ENCODE measurements around the gene ARHGAP36.

Gene ARHGAP36

GRCh38 chrX:131058136-131058868, at the start of gene ARHGAP36:
TSS of gene ARHGAP36 (plus strand) at chrX:131058346. CDS start at chrX:131081666, 23,320 bp downstream.
- Mint-ChIP-seq H3K36me3 (ENCODE audit: low read depth) (no peaks in the 10 kb centered on the region), H3K9me3 (no peaks in the 10 kb centered on the region), H3K4me1 (ENCODE audit: low read depth) (no peaks in the 10 kb centered on the region), H3K27ac (no peak within 1 kb of the TSS), H3K4me3 (no peak within 1 kb of the TSS), H3K27me3 (peaks cover 27% of the 10 kb centered on the region)

- Mint-ChIP-seq H3K9me3 (no peaks in the 10 kb centered on the region), H3K4me1 (ENCODE audit: low read depth) (no peaks in the 10 kb centered on the region), H3K36me3 (ENCODE audit: low read depth) (no peaks in the 10 kb centered on the region), H3K27me3 (peaks cover 8% of the 10 kb centered on the region), H3K4me3 (no peak overlapping the region), H3K27ac (no peak overlapping the region)
Observed at GRCh38 chrX:131010186-131010585, 48.0 kb upstream of the ARHGAP36 start.

GRCh38 chrX:131025336-131025735, 32.8 kb upstream of the ARHGAP36 start:
- peaks cover 21% of the 10 kb centered on the region for H3K27me3 Mint-ChIP-seq
- no peak overlapping the region for H3K4me3 Mint-ChIP-seq
- no peaks in the 10 kb centered on the region for H3K36me3 Mint-ChIP-seq (ENCODE audit: low read depth)
- H3K4me1 Mint-ChIP-seq (ENCODE audit: low read depth): no peaks in the 10 kb centered on the region
- no peak overlapping the region for H3K27ac Mint-ChIP-seq
- peaks cover 5% of the 10 kb centered on the region for H3K9me3 Mint-ChIP-seq

- Mint-ChIP-seq H3K4me3 (no peak overlapping the region), H3K27ac (no peak overlapping the region), H3K4me1 (ENCODE audit: low read depth) (no peaks in the 10 kb centered on the region), H3K9me3 (no peaks in the 10 kb centered on the region), H3K36me3 (ENCODE audit: low read depth) (no peaks in the 10 kb centered on the region), H3K27me3 (peaks cover 5% of the 10 kb centered on the region)
Observed at GRCh38 chrX:131032354-131033230, 25.6 kb upstream of the ARHGAP36 start.

- peaks cover 6% of the 10 kb centered on the region for H3K27me3 Mint-ChIP-seq
- H3K9me3 Mint-ChIP-seq: no peaks in the 10 kb centered on the region
- H3K36me3 Mint-ChIP-seq (ENCODE audit: low read depth): no peaks in the 10 kb centered on the region
- no peaks in the 10 kb centered on the region for H3K4me1 Mint-ChIP-seq (ENCODE audit: low read depth)
- H3K4me3 Mint-ChIP-seq: no peak overlapping the region
- no peak overlapping the region for H3K27ac Mint-ChIP-seq
Observed at GRCh38 chrX:131034063-131034462, 24.1 kb upstream of the ARHGAP36 start.

GRCh38 chrX:131040781-131041180, 17.4 kb upstream of the ARHGAP36 start:
- H3K4me1 Mint-ChIP-seq (ENCODE audit: low read depth): no peaks in the 10 kb centered on the region
- H3K9me3 Mint-ChIP-seq: no peaks in the 10 kb centered on the region
- H3K27me3 Mint-ChIP-seq: peaks cover 7% of the 10 kb centered on the region
- H3K36me3 Mint-ChIP-seq (ENCODE audit: low read depth): no peaks in the 10 kb centered on the region
- no peak overlapping the region for H3K4me3 Mint-ChIP-seq
- H3K27ac Mint-ChIP-seq: no peak overlapping the region

GRCh38 chrX:131041667-131042066, 16.5 kb upstream of the ARHGAP36 start:
- Mint-ChIP-seq H3K9me3 (no peaks in the 10 kb centered on the region), H3K4me3 (no peak overlapping the region), H3K36me3 (ENCODE audit: low read depth) (no peaks in the 10 kb centered on the region), H3K27ac (no peak overlapping the region), H3K4me1 (ENCODE audit: low read depth) (no peaks in the 10 kb centered on the region), H3K27me3 (peaks cover 13% of the 10 kb centered on the region)

- Mint-ChIP-seq H3K27me3 (peaks cover 10% of the 10 kb centered on the region), H3K36me3 (ENCODE audit: low read depth) (no peaks in the 10 kb centered on the region), H3K9me3 (no peaks in the 10 kb centered on the region), H3K4me1 (ENCODE audit: low read depth) (no peaks in the 10 kb centered on the region), H3K4me3 (no peak overlapping the region), H3K27ac (no peak overlapping the region)
Observed at GRCh38 chrX:131045726-131046125, 12.4 kb upstream of the ARHGAP36 start.

- Mint-ChIP-seq H3K9me3 (no peaks in the 10 kb centered on the region), H3K36me3 (ENCODE audit: low read depth) (no peaks in the 10 kb centered on the region), H3K4me3 (no peak overlapping the region), H3K27me3 (peaks cover 10% of the 10 kb centered on the region), H3K27ac (no peak overlapping the region), H3K4me1 (ENCODE audit: low read depth) (no peaks in the 10 kb centered on the region)
Observed at GRCh38 chrX:131046596-131046995, 11.6 kb upstream of the ARHGAP36 start.

- Mint-ChIP-seq H3K27ac (no peak overlapping the region), H3K27me3 (peaks cover 10% of the 10 kb centered on the region), H3K4me3 (no peak overlapping the region), H3K4me1 (ENCODE audit: low read depth) (no peaks in the 10 kb centered on the region), H3K36me3 (ENCODE audit: low read depth) (no peaks in the 10 kb centered on the region), H3K9me3 (no peaks in the 10 kb centered on the region)
Observed at GRCh38 chrX:131047180-131047579, 11.0 kb upstream of the ARHGAP36 start.

- Mint-ChIP-seq H3K4me1 (ENCODE audit: low read depth) (no peaks in the 10 kb centered on the region), H3K27ac (no peak overlapping the region), H3K27me3 (peaks cover 4% of the 10 kb centered on the region), H3K4me3 (no peak overlapping the region), H3K9me3 (no peaks in the 10 kb centered on the region), H3K36me3 (ENCODE audit: low read depth) (no peaks in the 10 kb centered on the region)
Observed at GRCh38 chrX:131053076-131053475, 5.1 kb upstream of the ARHGAP36 start.

- Mint-ChIP-seq H3K27me3 (peaks cover 19% of the 10 kb centered on the region), H3K27ac (no peak overlapping the region), H3K36me3 (ENCODE audit: low read depth) (no peaks in the 10 kb centered on the region), H3K4me1 (ENCODE audit: low read depth) (no peaks in the 10 kb centered on the region), H3K4me3 (no peak overlapping the region), H3K9me3 (no peaks in the 10 kb centered on the region)
Observed at GRCh38 chrX:131054906-131055305, 3.2 kb upstream of the ARHGAP36 start.

GRCh38 chrX:131057706-131058105, 440 bp upstream of the ARHGAP36 start:
- Mint-ChIP-seq H3K27ac (no peak overlapping the region), H3K4me1 (ENCODE audit: low read depth) (no peaks in the 10 kb centered on the region), H3K36me3 (ENCODE audit: low read depth) (no peaks in the 10 kb centered on the region), H3K27me3 (peaks cover 27% of the 10 kb centered on the region), H3K4me3 (no peak overlapping the region), H3K9me3 (no peaks in the 10 kb centered on the region)

- Mint-ChIP-seq H3K9me3 (no peaks in the 10 kb centered on the region), H3K27ac (no peak overlapping the region), H3K36me3 (ENCODE audit: low read depth) (no peaks in the 10 kb centered on the region), H3K4me1 (ENCODE audit: low read depth) (no peaks in the 10 kb centered on the region), H3K4me3 (no peak overlapping the region), H3K27me3 (peaks cover 32% of the 10 kb centered on the region)
Observed at GRCh38 chrX:131059246-131059645, 1.1 kb downstream of the ARHGAP36 start.

- H3K4me1 Mint-ChIP-seq (ENCODE audit: low read depth): no peaks in the 10 kb centered on the region
- peaks cover 33% of the 10 kb centered on the region for H3K27me3 Mint-ChIP-seq
- no peak overlapping the region for H3K27ac Mint-ChIP-seq
- no peaks in the 10 kb centered on the region for H3K36me3 Mint-ChIP-seq (ENCODE audit: low read depth)
- H3K9me3 Mint-ChIP-seq: no peaks in the 10 kb centered on the region
- H3K4me3 Mint-ChIP-seq: no peak overlapping the region
Observed at GRCh38 chrX:131060147-131060546, 2.0 kb downstream of the ARHGAP36 start.
